ENCODE data around the gene BTBD9. TPM values are rescaled to one million over a fixed set of nuclear protein-coding genes. Genes with fewer than 3 reads are reported as not detected.

Gene BTBD9
- total RNA-seq, 1 experiment from 2014 or later, result 8.9 TPM

GRCh38 chr6:38146734-38147027, 493.0 kb downstream of the BTBD9 start:
- Histone ChIP-seq H4K5ac (ENCODE audit: insufficient read length, low read depth, low read length) (no peak overlapping the region), H4K8ac (replicated peaks; ENCODE audit: insufficient read length, low read depth, low read length) (no peak overlapping the region), H2BK12ac (ENCODE audit: insufficient read length, low read depth, low read length) (no peak overlapping the region), H3K4ac (ENCODE audit: low read depth, low read length) (no peak overlapping the region), H3K18ac (ENCODE audit: insufficient read length, low read depth, low read length) (no peak overlapping the region), H3K23ac (ENCODE audit: insufficient read length, low read depth, low read length) (no peak overlapping the region), H3K79me2 (ENCODE audit: insufficient read depth, low read length) (no peaks in the 10 kb centered on the region), H3T11ph (ENCODE audit: low read length) (no peak overlapping the region), H3K9me3 (ENCODE audit: control insufficient read depth, low read depth, low read length) (no peaks in the 10 kb centered on the region), H2BK120ac (ENCODE audit: low read depth, low read length, poor library complexity, severe bottlenecking) (no peak overlapping the region), H3K56ac (ENCODE audit: insufficient read length, low read depth, low read length) (no peak overlapping the region), H3K4me2 (ENCODE audit: insufficient read depth, insufficient read length, low read length) (no peak overlapping the region), H3K23me2 (ENCODE audit: insufficient read length, low read depth, low read length, poor library complexity, severe bottlenecking) (no peaks in the 10 kb centered on the region), H2BK15ac (ENCODE audit: low read depth, low read length) (no peak overlapping the region), H4K91ac (ENCODE audit: insufficient read length, low read depth, low read length) (no peak overlapping the region), H2BK5ac (ENCODE audit: insufficient read length, low read length) (no peak overlapping the region), H3K27me3 (ENCODE audit: insufficient read depth, low read length) (no peaks in the 10 kb centered on the region), H2AFZ (ENCODE audit: low read length) (no peak overlapping the region), H3K79me1 (ENCODE audit: insufficient read depth, low read depth, low read length, poor library complexity, severe bottlenecking) (no peaks in the 10 kb centered on the region), H3K9ac (ENCODE audit: extremely low read depth, insufficient read length, low read length) (no peak overlapping the region), H4K20me1 (ENCODE audit: control insufficient read depth, insufficient read depth, insufficient read length) (no peaks in the 10 kb centered on the region), H2AK5ac (ENCODE audit: insufficient read length, low read length) (no peak overlapping the region), H3K14ac (ENCODE audit: insufficient read depth, low read length) (no peak overlapping the region), H3K4me1 (ENCODE audit: insufficient read depth, low read length) (no peaks in the 10 kb centered on the region), H2BK20ac (ENCODE audit: low read depth, low read length, poor library complexity, severe bottlenecking) (no peak overlapping the region), H3K27ac (ENCODE audit: insufficient read length, low read depth, low read length) (no peak overlapping the region)
- Mint-ChIP-seq H3K4me3 (no peak overlapping the region), H3K36me3 (ENCODE audit: insufficient read depth in 1 of 3, low read depth in 3 of 3) (no peaks in the 10 kb centered on the region), H3K4me1 (peaks cover 53 to 61% of the 10 kb centered on the region in 2 experiments), H3K27me3 (ENCODE audit: low read depth) (no peaks in the 10 kb centered on the region), H3K9me3 (no peaks in the 10 kb centered on the region), H3K27ac (no peak overlapping the region)
- no CpG with 5 or more reads among the region's 1 CpG for WGBS (ENCODE audit: extremely low coverage, insufficient read length, low lambda C conversion rate)
- DNase-seq, result no peak
- no peak for TF ChIP-seq CTCF (conservative IDR thresholded peaks at IDR 0.05)

Measured in H9 (cell line).